OCI-LY1 (cell line): ENCODE measurements around the gene DNMT1.
"Not testable (repeated sequence)": the region's sequence is repeated elsewhere in the genome, so short reads cannot be mapped to it uniquely, and the experiment has no call there.

Experiments used
- H2AFZ ChIP-seq: fragments of 200-600 bp; sonication (generic), shearing (Covaris generic); 2 replicates; pipeline ENCODE4 v1.6.0; 2014; ENCODE audit warnings: antibody characterized with exemption, mild to moderate bottlenecking, low read length
- H3F3A ChIP-seq: fragments of 200-600 bp; sonication (generic), shearing (Covaris generic); 2 replicates; pipeline ENCODE4 v1.6.0; 2014; ENCODE audit warnings: mild to moderate bottlenecking, antibody characterized with exemption, low read length, moderate library complexity; ENCODE audit not compliant: insufficient read depth
- H3K27ac ChIP-seq: fragments of 200-600 bp; sonication (generic); 2 replicates; pipeline ENCODE4 v1.5.1; 2014; ENCODE audit warnings: low read length, mixed run types, mild to moderate bottlenecking, low read depth; ENCODE audit not compliant: poor library complexity, severe bottlenecking
- H3K27me3 ChIP-seq: fragments of 200-600 bp; sonication (generic); 2 replicates; pipeline ENCODE4 v1.6.0; 2014; ENCODE audit warnings: antibody characterized with exemption, mild to moderate bottlenecking, low read length, moderate library complexity; ENCODE audit not compliant: insufficient read depth
- H3K36me3 ChIP-seq: fragments of 200-600 bp; sonication (generic); 2 replicates; pipeline ENCODE4 v1.6.1; 2014; ENCODE audit warnings: mild to moderate bottlenecking, antibody characterized with exemption, low read length, moderate library complexity, mixed read lengths; ENCODE audit not compliant: insufficient read depth
- H3K4me1 ChIP-seq: fragments of 200-600 bp; sonication (generic); 2 replicates; pipeline ENCODE4 v1.5.1; 2014; ENCODE audit warnings: mild to moderate bottlenecking, low read length, moderate library complexity; ENCODE audit not compliant: insufficient read depth, severe bottlenecking
- H3K4me2 ChIP-seq: fragments of 200-600 bp; sonication (generic), shearing (Covaris generic); 2 replicates; pipeline ENCODE4 v1.6.1; 2014; ENCODE audit warnings: low read length
- H3K4me3 ChIP-seq: fragments of 200-600 bp; sonication (generic); 2 replicates; pipeline ENCODE4 v1.5.1; 2014; ENCODE audit warnings: low read length, low read depth, mild to moderate bottlenecking, mixed read lengths; ENCODE audit not compliant: poor library complexity, severe bottlenecking
- H3K79me2 ChIP-seq: fragments of 200-600 bp; shearing (Covaris generic); 2 replicates; pipeline ENCODE4 v1.6.1; 2016; ENCODE audit warnings: mixed run types, low read length, mixed read lengths; ENCODE audit not compliant: insufficient read depth
- H3K9ac ChIP-seq: fragments of 200-600 bp; sonication (generic), shearing (Covaris generic); 2 replicates; pipeline ENCODE4 v1.6.1; 2014; ENCODE audit warnings: mild to moderate bottlenecking, low read length, mixed read lengths
- H3K9me2 ChIP-seq: fragments of 200-600 bp; sonication (generic), shearing (Covaris generic); 2 replicates; pipeline ENCODE4 v1.6.1; 2014; ENCODE audit warnings: low read depth, mild to moderate bottlenecking, low read length, mixed read lengths
- H3K9me3 ChIP-seq: fragments of 200-600 bp; shearing (Covaris generic); 2 replicates; pipeline ENCODE4 v1.6.1; 2014; ENCODE audit warnings: low read length, mixed read lengths
- H4K20me1 ChIP-seq: fragments of 200-600 bp; sonication (generic), shearing (Covaris generic); 2 replicates; pipeline ENCODE4 v1.6.0; 2016; ENCODE audit warnings: mild to moderate bottlenecking, low read length; ENCODE audit not compliant: insufficient read depth
- EZH2 ChIP-seq: fragments of 200-600 bp; sonication (generic), shearing (Covaris generic); IDR thresholded peaks from 2 replicates; pipeline ENCODE4 v1.8.0; 2017; ENCODE audit warnings: borderline replicate concordance, mixed run types, mild to moderate bottlenecking, antibody characterized with exemption, low read length, moderate library complexity, mixed read lengths
- TF ChIP-seq, protein P1 (sequence below): fragments of 200-600 bp; sonication (generic), shearing (Covaris generic); IDR thresholded peaks from 2 replicates; pipeline ENCODE4 v1.5.1; 2017; ENCODE audit warnings: mild to moderate bottlenecking, antibody characterized with exemption, low read length, moderate library complexity, mixed read lengths

Gene DNMT1

DNA sequence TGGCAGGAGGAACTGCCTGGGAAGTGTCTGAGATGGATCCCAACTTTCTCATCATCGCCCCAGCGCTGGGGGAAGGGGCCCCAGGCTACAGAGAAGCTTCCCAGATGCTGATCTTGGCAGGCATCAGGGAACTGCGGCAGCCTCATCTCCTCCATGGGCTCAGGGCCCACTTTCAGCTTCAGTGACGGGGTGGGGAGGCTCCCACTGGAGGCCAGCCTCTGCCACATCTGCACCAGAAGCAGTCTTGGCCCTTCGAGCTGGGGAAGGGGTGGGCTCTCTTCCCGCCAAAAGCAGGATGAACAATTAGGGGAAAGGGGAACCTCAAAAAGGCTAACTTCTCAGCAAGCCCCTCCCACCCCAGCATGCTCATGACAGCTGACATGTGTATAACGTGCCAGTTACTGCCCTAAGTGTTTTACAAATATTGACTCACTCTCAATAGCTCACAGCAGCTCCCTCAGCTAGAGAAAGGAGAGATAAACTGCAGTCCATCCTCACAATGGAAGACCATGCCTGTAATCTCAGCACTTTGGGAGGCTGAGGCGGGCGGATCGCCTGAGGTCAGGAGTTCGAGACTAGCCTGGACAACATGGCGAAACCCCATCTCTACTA is 43.5 kb upstream of the DNMT1 start:
- Histone ChIP-seq H3K9me3 (no peaks in the 10 kb centered on the region), H3K9me2 (no peaks in the 10 kb centered on the region), H3K27ac (peak overlapping the region; percentile 98), H3K4me3 (no peak overlapping the region), H3K36me3 (no peaks in the 10 kb centered on the region), H4K20me1 (no peaks in the 10 kb centered on the region), H3K9ac (peak overlapping the region; percentile 7; the same call in 1 of the 2 replicates), H3K79me2 (no peaks in the 10 kb centered on the region), H3F3A (0 out of 2 replicates have a peak, but pooled peaks cover 4% of the 10 kb centered on the region), H2AFZ (no peak overlapping the region), H3K27me3 (no peaks in the 10 kb centered on the region), H3K4me1 (peaks cover 92% of the 10 kb centered on the region), H3K4me2 (no peak overlapping the region; the same call in 1 of the 2 replicates)
- TF ChIP-seq, protein P1, sequence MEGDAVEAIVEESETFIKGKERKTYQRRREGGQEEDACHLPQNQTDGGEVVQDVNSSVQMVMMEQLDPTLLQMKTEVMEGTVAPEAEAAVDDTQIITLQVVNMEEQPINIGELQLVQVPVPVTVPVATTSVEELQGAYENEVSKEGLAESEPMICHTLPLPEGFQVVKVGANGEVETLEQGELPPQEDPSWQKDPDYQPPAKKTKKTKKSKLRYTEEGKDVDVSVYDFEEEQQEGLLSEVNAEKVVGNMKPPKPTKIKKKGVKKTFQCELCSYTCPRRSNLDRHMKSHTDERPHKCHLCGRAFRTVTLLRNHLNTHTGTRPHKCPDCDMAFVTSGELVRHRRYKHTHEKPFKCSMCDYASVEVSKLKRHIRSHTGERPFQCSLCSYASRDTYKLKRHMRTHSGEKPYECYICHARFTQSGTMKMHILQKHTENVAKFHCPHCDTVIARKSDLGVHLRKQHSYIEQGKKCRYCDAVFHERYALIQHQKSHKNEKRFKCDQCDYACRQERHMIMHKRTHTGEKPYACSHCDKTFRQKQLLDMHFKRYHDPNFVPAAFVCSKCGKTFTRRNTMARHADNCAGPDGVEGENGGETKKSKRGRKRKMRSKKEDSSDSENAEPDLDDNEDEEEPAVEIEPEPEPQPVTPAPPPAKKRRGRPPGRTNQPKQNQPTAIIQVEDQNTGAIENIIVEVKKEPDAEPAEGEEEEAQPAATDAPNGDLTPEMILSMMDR, result no peak
- no peak for TF ChIP-seq EZH2

DNA sequence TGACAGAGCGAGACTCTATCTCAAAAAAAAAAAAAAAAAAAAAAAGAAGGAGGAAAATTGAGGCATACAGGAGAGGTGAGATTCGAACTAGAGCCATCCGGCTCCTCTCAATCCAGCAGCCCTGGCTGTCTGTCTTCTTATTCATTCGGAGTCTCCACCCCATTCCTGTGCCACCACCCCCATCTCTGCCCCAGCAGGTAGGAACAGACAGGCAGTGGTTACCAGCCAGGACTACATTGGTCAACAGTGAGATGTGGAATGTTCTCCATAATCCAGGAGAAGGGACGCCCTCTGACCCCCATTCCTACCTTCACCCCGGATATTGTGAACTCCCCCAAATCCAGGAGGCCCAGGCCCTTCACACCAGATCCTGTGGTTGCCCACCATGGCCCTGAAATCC is 42.9 kb upstream of the DNMT1 start:
- no peak overlapping the region for H3K4me3 ChIP-seq
- H3K36me3 ChIP-seq, result no peaks in the 10 kb centered on the region
- peak overlapping the region; percentile 7; the same call in 1 of the 2 replicates for H3K9ac ChIP-seq
- H4K20me1 ChIP-seq, result no peaks in the 10 kb centered on the region
- H3K4me1 ChIP-seq, result peaks cover 89% of the 10 kb centered on the region
- no peaks in the 10 kb centered on the region for H3K79me2 ChIP-seq
- no peaks in the 10 kb centered on the region for H3K9me2 ChIP-seq
- H3K4me2 ChIP-seq, result no peak overlapping the region; the same call in 1 of the 2 replicates
- no peaks in the 10 kb centered on the region for H3K27me3 ChIP-seq
- no peaks in the 10 kb centered on the region for H3K9me3 ChIP-seq
- H2AFZ ChIP-seq, result no peak overlapping the region
- peak overlapping the region; percentile 98 for H3K27ac ChIP-seq
- H3F3A ChIP-seq, result 0 out of 2 replicates have a peak, but pooled peaks cover 4% of the 10 kb centered on the region
- TF ChIP-seq, protein P1, result no peak
- no peak for TF ChIP-seq EZH2

- Histone ChIP-seq H3K9ac (peak overlapping the region; percentile 59), H3K4me2 (peak overlapping the region; percentile 67)
These were observed 40.7 kb upstream of the DNMT1 start for GRCh38 chr19:10235409-10235808.

DNA sequence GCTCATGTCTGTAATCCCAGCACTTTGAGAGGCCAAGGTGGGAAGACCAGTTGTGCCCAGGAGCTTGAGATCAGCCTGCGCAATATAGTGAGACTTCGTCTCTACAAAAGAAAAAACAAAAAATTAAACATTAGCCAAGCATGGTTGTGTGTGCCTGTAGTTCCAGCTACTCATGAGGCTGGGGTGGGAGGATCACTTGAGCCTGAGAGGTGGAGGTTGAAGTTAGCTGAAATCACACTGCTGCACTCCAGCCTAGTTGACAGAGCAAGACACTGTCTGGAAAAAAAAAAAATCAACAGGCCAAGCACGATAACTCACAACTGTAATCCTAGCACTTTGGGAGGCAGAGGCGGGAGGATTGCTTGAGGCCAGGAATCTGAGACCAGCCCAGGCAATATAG is 40.2 kb upstream of the DNMT1 start:
- no peaks in the 10 kb centered on the region for H3K27me3 ChIP-seq
- peak overlapping the region; percentile 14; the same call in 1 of the 2 replicates for H3K4me2 ChIP-seq
- H3K4me3 ChIP-seq, result no peak overlapping the region
- TF ChIP-seq EZH2, result no peak
- TF ChIP-seq, protein P1, result no peak
- peaks cover 5% of the 10 kb centered on the region; the same call in 1 of the 2 replicates for H3K36me3 ChIP-seq
- H4K20me1 ChIP-seq, result no peaks in the 10 kb centered on the region
- peak overlapping the region; percentile 20; the same call in 1 of the 2 replicates for H3K9ac ChIP-seq
- H3K27ac ChIP-seq, result peak overlapping the region; percentile 98
- no peaks in the 10 kb centered on the region for H3K9me2 ChIP-seq
- H2AFZ ChIP-seq, result no peak overlapping the region
- H3K4me1 ChIP-seq, result peaks cover 77% of the 10 kb centered on the region
- H3K9me3 ChIP-seq, result no peaks in the 10 kb centered on the region
- peaks cover 13% of the 10 kb centered on the region for H3K79me2 ChIP-seq
- peaks cover 8% of the 10 kb centered on the region; the same call in 1 of the 2 replicates for H3F3A ChIP-seq

More at GRCh38 chr19:10235409-10235808, 40.7 kb upstream of the DNMT1 start:
- not testable (repeated sequence) for H3K9me2 ChIP-seq, H2AFZ ChIP-seq, H3K79me2 ChIP-seq, H4K20me1 ChIP-seq, H3K9me3 ChIP-seq, H3F3A ChIP-seq, H3K27me3 ChIP-seq, H3K36me3 ChIP-seq
- Histone ChIP-seq H3K27ac (peak overlapping the region; percentile 98), H3K4me1 (peaks cover 81% of the 10 kb centered on the region), H3K4me3 (peak overlapping the region; percentile 38)
